HG02870 (cell line): ENCODE results near the gene HELZ2.
"Not testable (repeated sequence)": the region's sequence is repeated elsewhere in the genome, so short reads cannot be mapped to it uniquely, and the experiment has no call there.

Source experiments
- ATAC-seq: cut with Tn5 transposase; IDR thresholded peaks from one replicate; pipeline ENCODE4 v1.9.1; 2021; ENCODE audit warnings: mild to moderate bottlenecking, moderate library complexity; ENCODE audit not compliant: unreplicated experiment

The HELZ2 gene

GRCh38 chr20:63565699-63566335 lies 8.2 kb downstream of the HELZ2 start:
- no peak for ATAC-seq

GRCh38 chr20:63565021-63565698 lies 8.9 kb downstream of the HELZ2 start:
- ATAC-seq = no peak

GRCh38 chr20:63564036-63564810 lies 9.8 kb downstream of the HELZ2 start:
- ATAC-seq = no peak

- no peak for ATAC-seq
These were observed 10.7 kb downstream of the HELZ2 start for GRCh38 chr20:63563225-63563935.

- no peak for ATAC-seq
These were observed 11.4 kb downstream of the HELZ2 start for GRCh38 chr20:63562461-63563224.

- no peak for ATAC-seq
These were observed 12.2 kb downstream of the HELZ2 start for GRCh38 chr20:63561624-63562396.

- ATAC-seq = no peak
These were observed 13.0 kb downstream of the HELZ2 start for GRCh38 chr20:63560856-63561609.

- ATAC-seq = no peak
These were observed 13.7 kb downstream of the HELZ2 start for GRCh38 chr20:63560333-63560805.

- ATAC-seq = not testable (repeated sequence)
These were observed 14.3 kb downstream of the HELZ2 start for GRCh38 chr20:63559485-63560332.

- no peak for ATAC-seq
These were observed 15.1 kb downstream of the HELZ2 start for GRCh38 chr20:63558804-63559484.

- no peak for ATAC-seq
These were observed 16.6 kb downstream of the HELZ2 start for GRCh38 chr20:63557481-63557891.

- ATAC-seq = no peak
These were observed 17.1 kb downstream of the HELZ2 start for GRCh38 chr20:63556873-63557478.

GRCh38 chr20:63555661-63556381 lies 18.2 kb downstream of the HELZ2 start:
- no peak for ATAC-seq

- ATAC-seq = no peak
These were observed 19.4 kb downstream of the HELZ2 start for GRCh38 chr20:63554361-63555278.

GRCh38 chr20:63553933-63554290 lies 20.1 kb downstream of the HELZ2 start, which contains the start of gene FNDC11:
FNDC11 (plus strand) TSS chr20:63554159; CDS start chr20:63555664, 1,505 bp downstream.
- ATAC-seq = peak; percentile 14
